Germinal center (tissue), 1 donor: ENCODE data around the gene ZNF777.

Experiments
- DNase-seq: peaks from one replicate; pipeline ENCODE4 v3.0.0; 2012; ENCODE audit warnings: mixed read lengths, low spot score

Gene ZNF777

DNA sequence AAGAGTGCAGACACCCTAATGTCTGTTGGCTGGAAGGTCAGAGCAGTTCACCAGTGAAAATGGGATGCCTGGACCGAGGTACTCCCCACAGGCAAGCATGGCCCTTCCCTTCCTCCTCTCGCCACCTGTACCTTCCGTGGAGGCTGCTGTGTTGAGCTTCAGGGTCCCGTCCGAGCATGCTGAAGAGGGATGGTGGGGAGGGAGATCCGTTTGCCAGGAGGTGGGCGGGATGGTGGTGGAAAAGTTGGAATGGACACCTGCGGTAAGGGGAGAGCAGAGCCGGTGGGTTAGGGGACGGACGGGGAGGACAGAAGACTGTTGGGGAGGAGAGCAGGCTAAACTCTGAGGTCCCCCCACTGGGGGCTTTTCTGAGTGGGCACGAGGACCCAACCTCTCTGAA, 15.9 kb upstream of the ZNF777 start:
- DNase-seq: no peak

GRCh38 chr7:149475121-149476045, 14.5 kb upstream of the ZNF777 start:
- DNase-seq: no peak

GRCh38 chr7:149474309-149475120, 13.7 kb upstream of the ZNF777 start:
- no peak for DNase-seq

GRCh38 chr7:149473251-149473650, 12.4 kb upstream of the ZNF777 start:
- no peak for DNase-seq

GRCh38 chr7:149471289-149471953, 10.6 kb upstream of the ZNF777 start:
- DNase-seq: no peak

DNA sequence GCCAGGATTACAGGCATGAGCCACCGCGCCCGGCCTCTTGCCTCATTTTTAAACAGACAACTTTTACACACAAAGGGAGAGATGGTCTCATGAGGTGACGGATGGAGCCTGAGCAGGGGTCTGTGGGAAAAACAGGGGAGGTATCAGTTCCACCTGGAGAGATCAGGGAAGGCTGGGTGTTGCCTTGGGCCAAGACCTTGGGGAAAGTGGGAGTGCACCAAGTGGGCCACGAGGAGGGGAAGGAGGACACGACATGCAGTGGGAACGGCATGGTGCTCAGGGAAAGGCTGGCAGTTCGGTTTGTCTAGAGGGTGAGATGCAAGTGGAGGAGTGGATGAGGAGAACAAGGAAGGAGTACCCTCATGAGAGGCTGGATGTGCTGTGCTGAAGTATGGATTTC, 8.9 kb upstream of the ZNF777 start:
- DNase-seq: no peak

DNA sequence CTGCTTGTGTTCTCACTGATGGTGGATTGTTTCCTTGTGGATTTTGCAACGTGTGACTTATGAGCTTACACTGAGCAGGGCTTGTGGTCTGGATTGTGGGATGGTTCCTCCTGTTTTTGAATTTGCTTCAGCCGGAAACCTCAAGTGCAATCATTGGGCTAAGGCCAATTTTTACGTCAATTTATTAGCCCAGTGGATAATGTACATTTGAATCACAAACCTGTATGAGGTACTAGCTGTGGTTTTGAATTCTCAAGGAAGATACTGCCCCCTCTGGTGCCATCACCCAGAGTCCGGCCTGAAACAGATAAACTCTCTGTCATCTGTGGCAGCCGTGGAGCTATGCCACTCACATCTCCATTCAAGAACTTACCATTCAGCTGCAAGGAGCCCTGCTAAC, 7.3 kb upstream of the ZNF777 start:
- no peak for DNase-seq

GRCh38 chr7:149467321-149467859, 6.5 kb upstream of the ZNF777 start:
- DNase-seq: no peak

GRCh38 chr7:149466364-149466763, 5.5 kb upstream of the ZNF777 start:
- no peak for DNase-seq

- no peak for DNase-seq
These were observed 2.8 kb upstream of the ZNF777 start for GRCh38 chr7:149463500-149464161.

GRCh38 chr7:149462101-149462520, 1.2 kb upstream of the ZNF777 start:
- no peak for DNase-seq

GRCh38 chr7:149459540-149460452, 1.1 kb downstream of the ZNF777 start:
- peak; percentile 66 for DNase-seq

DNA sequence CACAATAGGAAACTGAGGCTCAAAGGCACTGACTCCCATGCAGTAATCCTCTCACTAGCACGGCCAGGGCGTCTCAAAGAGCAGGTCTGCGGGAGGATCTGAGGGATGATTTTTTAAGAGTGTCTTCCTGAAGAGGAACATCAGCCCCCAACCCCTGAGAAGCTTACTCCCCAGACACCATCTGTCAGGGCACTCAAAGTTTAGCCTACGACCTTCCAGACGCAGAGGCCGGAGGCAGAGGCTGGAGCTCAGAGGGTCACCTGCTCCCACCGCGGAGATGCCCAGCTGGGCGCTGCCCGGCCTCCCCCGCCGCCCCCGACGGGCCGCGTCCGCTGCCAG, 1.7 kb downstream of the ZNF777 start:
- DNase-seq: no peak

GRCh38 chr7:149458235-149458634, 2.6 kb downstream of the ZNF777 start:
- no peak for DNase-seq

DNA sequence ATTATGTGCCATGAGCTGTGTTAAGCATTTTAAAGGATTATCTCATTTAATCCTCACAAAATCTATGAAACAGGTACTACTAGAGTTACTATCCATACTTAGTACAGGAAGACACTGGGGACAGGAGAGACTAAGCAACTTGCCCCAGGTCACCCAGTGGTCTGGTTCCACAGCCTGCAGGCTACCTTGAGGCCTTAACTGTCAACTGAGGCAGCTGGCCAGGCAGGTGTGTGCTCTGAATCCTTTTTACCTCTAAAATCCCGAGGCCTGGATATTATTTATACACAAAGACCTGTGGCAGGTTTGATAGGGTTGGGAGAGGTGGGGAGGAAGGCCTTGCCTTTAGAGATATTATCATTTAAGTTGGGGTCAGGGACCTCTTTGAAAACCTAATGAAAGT, 3.1 kb downstream of the ZNF777 start:
- DNase-seq: no peak

DNA sequence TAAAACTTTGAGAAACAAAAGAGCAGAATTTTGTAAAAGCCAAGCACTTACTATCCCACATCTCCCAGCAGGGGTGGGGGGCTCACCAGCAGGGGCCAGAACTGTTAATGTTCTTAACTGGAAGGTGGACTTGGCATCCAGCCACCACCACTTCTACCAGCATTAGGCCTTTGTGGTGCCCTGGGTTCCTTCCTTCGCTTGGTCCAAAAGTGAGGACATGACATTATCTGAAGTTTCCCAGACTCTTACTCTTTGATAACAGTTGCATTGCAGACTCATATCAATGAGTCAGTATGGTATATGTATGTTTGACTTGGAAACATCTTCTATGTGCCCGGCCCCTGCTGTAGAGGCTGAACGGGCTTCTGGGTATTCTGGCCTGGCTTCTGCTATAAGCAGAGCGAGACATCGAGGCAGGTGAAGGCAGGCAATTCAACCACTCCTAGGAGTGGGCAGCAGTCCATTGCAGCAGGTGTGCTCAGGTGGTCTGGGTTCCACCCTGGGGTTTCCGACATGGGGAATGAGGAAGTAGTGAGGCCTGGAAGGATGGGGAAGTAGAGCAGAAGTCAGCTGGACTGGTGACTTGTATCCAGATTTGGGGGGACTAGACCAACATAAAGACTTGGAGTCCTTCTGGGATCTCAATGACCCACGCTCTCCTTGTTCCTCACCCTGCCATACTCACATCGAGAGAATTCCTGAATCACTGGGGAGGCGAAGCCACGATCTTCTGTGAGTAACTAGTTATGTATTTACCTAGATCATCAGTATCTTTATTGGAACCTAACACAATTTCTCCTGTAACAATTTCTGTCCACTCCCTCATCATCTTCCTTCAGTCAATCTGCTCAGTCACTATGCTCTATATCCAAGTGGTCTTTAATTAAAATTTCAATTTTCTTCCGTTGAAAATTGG, 4.1 kb downstream of the ZNF777 start:
- DNase-seq: no peak

DNA sequence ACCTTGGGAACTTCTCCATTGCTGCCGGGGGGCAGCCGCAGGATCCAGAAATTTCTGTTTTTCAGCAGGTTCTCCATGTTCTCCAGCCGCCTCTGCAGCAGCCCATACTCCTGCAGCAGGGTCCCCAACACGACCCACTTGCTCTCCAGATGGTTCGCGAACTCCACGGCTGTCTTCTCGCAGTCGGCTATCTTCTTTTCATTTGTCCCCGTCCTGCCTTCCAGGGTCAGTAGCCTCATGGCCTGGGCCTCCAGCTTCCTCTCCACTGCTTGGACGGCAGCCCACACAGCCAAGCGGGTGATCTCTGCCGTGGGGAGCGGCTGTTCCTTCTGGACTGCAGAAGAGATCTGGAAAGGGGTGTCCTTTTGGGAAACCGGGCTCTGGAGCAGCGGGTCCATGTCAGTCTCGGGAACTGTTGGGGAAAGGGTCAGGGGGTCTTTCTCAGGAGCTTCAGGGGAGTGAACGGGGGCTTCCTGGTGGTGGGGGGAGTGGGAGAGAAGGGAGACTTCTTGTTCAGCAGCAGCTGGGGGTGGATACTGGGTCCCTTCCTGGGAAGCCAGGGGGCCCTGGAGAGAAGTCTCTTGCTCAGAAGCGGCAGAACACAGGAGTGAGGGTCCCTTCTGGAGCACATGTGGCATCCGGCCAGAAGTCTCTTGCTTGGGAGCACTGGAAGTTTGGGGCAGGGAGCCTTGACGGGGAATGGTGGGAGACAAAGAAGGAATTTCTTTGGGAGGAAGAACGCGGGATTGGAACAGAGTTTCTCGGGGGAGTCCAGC, 5.5 kb downstream of the ZNF777 start:
- no peak for DNase-seq

- no peak for DNase-seq
These were observed 6.1 kb downstream of the ZNF777 start for GRCh38 chr7:149454750-149455149.

DNA sequence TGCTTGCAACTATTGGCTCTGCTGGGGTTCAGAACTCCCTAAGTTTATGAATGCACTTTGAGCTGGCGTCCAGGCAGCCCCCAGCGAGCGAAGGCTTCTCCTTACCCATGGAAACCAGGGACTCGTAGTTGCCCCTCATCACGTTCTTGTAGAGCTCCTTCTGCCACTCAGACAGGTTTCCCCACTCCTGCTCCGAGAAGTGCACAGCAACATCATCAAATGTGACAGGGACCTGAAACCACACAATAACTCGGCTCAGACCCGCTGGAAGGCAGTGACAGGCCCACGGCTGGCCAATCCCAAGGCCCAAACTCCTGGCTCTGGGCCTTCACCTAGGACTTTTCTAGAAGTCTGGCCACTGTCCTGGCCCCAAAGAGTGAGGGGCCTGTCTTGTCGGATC, 6.9 kb downstream of the ZNF777 start:
- no peak for DNase-seq
